H1 (cell line): ENCODE measurements around the gene BCL2L11.

Experiments
- ASH2L ChIP-seq: fragments of 200-600, 300-600 bp; sonication (generic); IDR thresholded peaks from one replicate; pipeline ENCODE4 v1.7.1; 2017; ENCODE audit warnings: low read length
- ATF3 ChIP-seq: IDR thresholded peaks from 2 replicates; pipeline ENCODE4 v1.6.1; 2011; ENCODE audit warnings: low read depth, mild to moderate bottlenecking, low read length; ENCODE audit not compliant: insufficient read depth
- CHD2 ChIP-seq: IDR thresholded peaks from 2 replicates; pipeline ENCODE4 v1.6.1; 2012; ENCODE audit warnings: low read length, improper control_type of control experiment
- GTF2F1 ChIP-seq: IDR thresholded peaks from 2 replicates; pipeline ENCODE4 v1.6.1; 2012; ENCODE audit warnings: low read depth, low read length, improper control_type of control experiment, borderline replicate concordance
- POLR2A ChIP-seq, 2 experiments: IDR thresholded peaks; 1 replicate in 1 of 2; 2 replicates in 1 of 2; pipeline ENCODE4 v1.6.1; 2011; ENCODE audit warnings: low read depth in 2 of 2, low read length in 2 of 2, mild to moderate bottlenecking in 2 of 2; ENCODE audit errors: control extremely low read depth in 1 of 2
- POLR2AphosphoS5 ChIP-seq: IDR thresholded peaks from 2 replicates; pipeline ENCODE4 v1.6.1; 2011; ENCODE audit warnings: low read depth, low read length
- SAP30 ChIP-seq: fragments of 300-600 bp; sonication (generic); IDR thresholded peaks from 2 replicates; pipeline ENCODE4 v1.7.1; 2012; ENCODE audit warnings: low read length, moderate library complexity, mild to moderate bottlenecking, inconsistent platforms; ENCODE audit not compliant: insufficient read depth, insufficient replicate concordance
- TF ChIP-seq, protein P1 (sequence below), 3 experiments: IDR thresholded peaks; 1 replicate in 2 of 3; 2 replicates in 1 of 3; pipeline versions ENCODE4 v1.5.1 to v1.6.1; 2011; ENCODE audit warnings: low read length in 3 of 3, mild to moderate bottlenecking in 3 of 3, inconsistent platforms in 2 of 3, low read depth in 1 of 3, moderate library complexity in 1 of 3; ENCODE audit not compliant: insufficient read depth in 1 of 3; ENCODE audit errors: control extremely low read depth in 1 of 3

DNA sequence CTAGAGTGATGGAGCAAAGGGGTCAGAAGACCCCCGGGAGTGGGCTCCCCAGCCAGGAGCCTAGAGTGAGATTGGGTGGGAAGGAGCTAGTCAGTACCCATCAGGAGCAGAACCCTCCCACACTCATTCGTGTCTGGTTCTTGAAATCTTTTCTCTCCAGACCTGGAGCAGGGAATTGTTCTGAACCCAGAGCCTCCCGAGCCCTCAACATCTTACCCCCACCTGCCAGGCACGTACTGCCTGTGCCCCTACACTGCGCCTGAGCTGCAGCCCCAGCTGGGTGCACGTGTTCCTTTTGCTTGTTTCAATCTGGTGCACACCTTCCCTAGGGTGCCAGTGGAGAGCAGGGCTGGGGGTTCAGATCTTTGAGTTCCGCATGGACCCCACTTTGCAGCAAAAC, 52.6 kb downstream of the BCL2L11 start:
- TF ChIP-seq POLR2AphosphoS5 (no peak), POLR2A (IDR thresholded peaks at IDR 0.05; ENCODE audit: control extremely low read depth in 1 of 2, low read depth in 2 of 2, low read length in 2 of 2) (no peak), GTF2F1 (no peak), CHD2 (no peak), ASH2L (no peak), ATF3 (no peak), SAP30 (no peak)
- TF ChIP-seq, protein P1, sequence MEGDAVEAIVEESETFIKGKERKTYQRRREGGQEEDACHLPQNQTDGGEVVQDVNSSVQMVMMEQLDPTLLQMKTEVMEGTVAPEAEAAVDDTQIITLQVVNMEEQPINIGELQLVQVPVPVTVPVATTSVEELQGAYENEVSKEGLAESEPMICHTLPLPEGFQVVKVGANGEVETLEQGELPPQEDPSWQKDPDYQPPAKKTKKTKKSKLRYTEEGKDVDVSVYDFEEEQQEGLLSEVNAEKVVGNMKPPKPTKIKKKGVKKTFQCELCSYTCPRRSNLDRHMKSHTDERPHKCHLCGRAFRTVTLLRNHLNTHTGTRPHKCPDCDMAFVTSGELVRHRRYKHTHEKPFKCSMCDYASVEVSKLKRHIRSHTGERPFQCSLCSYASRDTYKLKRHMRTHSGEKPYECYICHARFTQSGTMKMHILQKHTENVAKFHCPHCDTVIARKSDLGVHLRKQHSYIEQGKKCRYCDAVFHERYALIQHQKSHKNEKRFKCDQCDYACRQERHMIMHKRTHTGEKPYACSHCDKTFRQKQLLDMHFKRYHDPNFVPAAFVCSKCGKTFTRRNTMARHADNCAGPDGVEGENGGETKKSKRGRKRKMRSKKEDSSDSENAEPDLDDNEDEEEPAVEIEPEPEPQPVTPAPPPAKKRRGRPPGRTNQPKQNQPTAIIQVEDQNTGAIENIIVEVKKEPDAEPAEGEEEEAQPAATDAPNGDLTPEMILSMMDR (IDR thresholded peaks at IDR 0.05; ENCODE audit: control extremely low read depth in 1 of 3, insufficient read depth in 1 of 3, low read depth in 1 of 3, low read length in 3 of 3): no peak
